GM12865 (cell line): Measurements from ENCODE around the gene CTNNB1.

ENCODE experiments used
- DNase-seq: peaks from one replicate; pipeline ENCODE4 v3.0.0; 2010; ENCODE audit warnings: low read depth
- H3K4me3 ChIP-seq: 2 replicates; pipeline ENCODE4 v1.5.1; 2011; ENCODE audit warnings: mild to moderate bottlenecking, low read depth, low read length, control low read depth
- TF ChIP-seq, protein P1 (sequence below): IDR thresholded peaks from 2 replicates; pipeline ENCODE4 v1.5.1; 2011; ENCODE audit warnings: low read length, control low read depth, low read depth, inconsistent platforms; ENCODE audit not compliant: insufficient read depth; ENCODE audit errors: missing control alignments

CTNNB1 gene

GRCh38 chr3:41198950-41199865, at the start of gene CTNNB1:
Gene CTNNB1 (plus strand): TSS chr3:41199505. CDS start chr3:41224069, 24,564 bp downstream.
- peak; percentile 98 for DNase-seq
- H3K4me3 ChIP-seq, result peak within 1 kb of the TSS; percentile 99
- TF ChIP-seq, protein P1, sequence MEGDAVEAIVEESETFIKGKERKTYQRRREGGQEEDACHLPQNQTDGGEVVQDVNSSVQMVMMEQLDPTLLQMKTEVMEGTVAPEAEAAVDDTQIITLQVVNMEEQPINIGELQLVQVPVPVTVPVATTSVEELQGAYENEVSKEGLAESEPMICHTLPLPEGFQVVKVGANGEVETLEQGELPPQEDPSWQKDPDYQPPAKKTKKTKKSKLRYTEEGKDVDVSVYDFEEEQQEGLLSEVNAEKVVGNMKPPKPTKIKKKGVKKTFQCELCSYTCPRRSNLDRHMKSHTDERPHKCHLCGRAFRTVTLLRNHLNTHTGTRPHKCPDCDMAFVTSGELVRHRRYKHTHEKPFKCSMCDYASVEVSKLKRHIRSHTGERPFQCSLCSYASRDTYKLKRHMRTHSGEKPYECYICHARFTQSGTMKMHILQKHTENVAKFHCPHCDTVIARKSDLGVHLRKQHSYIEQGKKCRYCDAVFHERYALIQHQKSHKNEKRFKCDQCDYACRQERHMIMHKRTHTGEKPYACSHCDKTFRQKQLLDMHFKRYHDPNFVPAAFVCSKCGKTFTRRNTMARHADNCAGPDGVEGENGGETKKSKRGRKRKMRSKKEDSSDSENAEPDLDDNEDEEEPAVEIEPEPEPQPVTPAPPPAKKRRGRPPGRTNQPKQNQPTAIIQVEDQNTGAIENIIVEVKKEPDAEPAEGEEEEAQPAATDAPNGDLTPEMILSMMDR, result no peak

DNA sequence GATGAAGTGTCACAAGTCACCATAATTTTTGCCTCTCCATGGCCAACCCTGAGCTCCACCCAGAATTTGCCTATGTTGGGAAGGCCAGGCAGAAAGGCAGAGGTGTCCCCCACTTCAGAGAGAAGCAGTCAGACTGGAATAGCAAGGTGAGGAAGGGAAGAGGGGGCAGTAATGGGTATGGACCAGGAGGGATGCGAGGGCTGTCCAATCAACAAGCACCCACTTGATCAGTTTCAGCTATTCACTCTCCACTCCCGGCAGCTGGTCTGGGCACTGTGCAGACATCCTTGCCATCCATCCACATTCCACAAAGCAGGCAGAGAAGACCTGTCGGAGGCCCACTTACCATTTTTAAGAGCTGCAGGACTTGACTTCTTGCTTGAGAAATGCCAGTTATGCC, 43.5 kb upstream of the CTNNB1 start:
- no peak for DNase-seq
- TF ChIP-seq, protein P1, result no peak
- no peak overlapping the region for H3K4me3 ChIP-seq

DNA sequence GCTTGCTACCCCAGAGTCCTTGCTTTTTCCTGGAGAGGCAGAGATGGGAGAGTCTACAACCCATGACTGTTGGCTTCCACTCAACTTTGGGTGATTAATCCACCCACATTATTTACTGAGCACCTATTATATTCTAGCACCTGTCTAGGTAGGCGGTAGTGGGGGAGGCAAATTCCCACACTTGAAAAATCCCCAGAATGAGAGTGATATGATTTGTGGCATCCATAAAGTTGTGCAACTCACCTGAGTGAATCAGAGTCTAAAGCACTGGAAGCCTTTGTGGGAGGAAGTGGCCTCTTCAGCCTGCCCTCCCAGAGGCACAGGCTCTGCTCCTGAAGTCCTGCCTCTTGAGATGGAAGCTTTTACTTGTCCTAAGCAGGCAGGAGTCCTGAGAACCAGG, 40.4 kb upstream of the CTNNB1 start:
- H3K4me3 ChIP-seq, result no peak overlapping the region
- TF ChIP-seq, protein P1, result no peak
- DNase-seq, result no peak

- H3K4me3 ChIP-seq, result no peak overlapping the region
- DNase-seq, result no peak
- TF ChIP-seq, protein P1, result no peak
These were observed 39.6 kb upstream of the CTNNB1 start for GRCh38 chr3:41159588-41160189.

GRCh38 chr3:41162541-41162940, 36.8 kb upstream of the CTNNB1 start:
- no peak overlapping the region for H3K4me3 ChIP-seq
- TF ChIP-seq, protein P1, result no peak
- DNase-seq, result no peak

- TF ChIP-seq, protein P1, result no peak
- no peak overlapping the region for H3K4me3 ChIP-seq
- DNase-seq, result no peak
These were observed 36.3 kb upstream of the CTNNB1 start for GRCh38 chr3:41163006-41163405.

DNA sequence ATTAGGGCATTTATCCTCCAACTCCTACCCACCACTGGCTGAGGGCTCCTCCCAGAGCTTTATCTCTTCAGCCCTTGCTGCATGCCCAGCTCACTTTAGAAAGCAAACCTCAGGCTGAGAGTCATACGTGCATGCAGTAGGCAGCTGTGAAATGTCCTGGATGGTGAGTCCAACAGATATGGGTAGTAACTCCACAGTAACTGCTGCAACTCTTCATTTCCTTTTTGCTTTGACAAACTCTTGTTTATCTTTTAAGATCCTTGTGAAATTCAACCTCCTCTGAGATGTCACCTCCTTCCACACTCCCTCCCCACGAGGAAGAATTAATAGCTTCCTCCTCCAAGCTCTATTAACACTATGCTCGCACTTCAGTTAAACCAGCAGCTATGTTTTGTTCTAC, 35.9 kb upstream of the CTNNB1 start:
- TF ChIP-seq, protein P1, result no peak
- no peak overlapping the region for H3K4me3 ChIP-seq
- no peak for DNase-seq
